HCT116 (cell line): Measurements from ENCODE around the gene TNRC6C. TPM values are rescaled to one million over a fixed set of nuclear protein-coding genes. Genes with fewer than 3 reads are reported as not detected.

ENCODE experiments used
- ATAC-seq: fragments of 200-7000 bp; cut with Tn5 transposase; 2 replicates; pipeline ENCODE4 v1.9.1; 2020; ENCODE audit warnings: mild to moderate bottlenecking, moderate library complexity
- BruUV-seq: library from RNA; stranded (reverse); fragments of 400-500 nt; replicated peaks from 2 replicates; lab custom pipeline; 2021; lab: Mats Ljungman, UMichigan
- CTCF ChIA-PET: fragments of 300-600 bp; sonication (Branson Sonifier 250); formaldehyde crosslinking; loops from one replicate; lab custom pipeline; 2021; ENCODE audit warnings: antibody characterized with exemption; lab: Charles Lee
- POLR2A ChIA-PET: fragments of 300-600, 350-600 bp; sonication (Branson Sonifier 250); formaldehyde crosslinking; loops from one replicate; lab custom pipeline; 2021; ENCODE audit warnings: antibody characterized with exemption; lab: Charles Lee
- RAD21 ChIA-PET, 2 experiments: fragments of 300-600 bp; sonication (Branson Sonifier 250); formaldehyde crosslinking; loops; one replicate each; lab custom pipeline; 2023; ENCODE audit warnings: low total read pairs in 2 of 2; ENCODE audit not compliant: uncharacterized antibody in 2 of 2, unreplicated experiment in 2 of 2, low non-redundant PET in 1 of 2; lab: Charles Lee
- DNase-seq: peaks from one replicate; pipeline ENCODE4 v3.0.0-alpha.2; 2010; ENCODE audit warnings: low read depth, low spot score
- H2AFZ ChIP-seq: fragments of 200-600 bp; shearing (Covaris generic), sonication (generic); 2 replicates; pipeline ENCODE4 v1.6.1; 2017; ENCODE audit warnings: low read depth, mixed run types, mixed read lengths, antibody characterized with exemption, low read length; ENCODE audit not compliant: poor library complexity, severe bottlenecking
- H3K27ac ChIP-seq: 2 replicates; pipeline ENCODE4 v1.5.1; 2012; ENCODE audit warnings: low read depth, low read length
- H3K27me3 ChIP-seq: fragments of 200-600 bp; sonication (generic); 2 replicates; pipeline ENCODE4 v1.6.1; 2016; ENCODE audit warnings: mixed run types, low read length, mixed read lengths; ENCODE audit not compliant: insufficient read depth
- H3K36me3 ChIP-seq, 2 experiments: fragments of 200-500 bp in 1 of 2; fragments of 200-600 bp in 1 of 2; sonication (Bioruptor generic) in 1 of 2; sonication (generic) in 1 of 2; 2 replicates each; pipeline versions ENCODE4 v1.5.1 to v1.6.1; 2014 to 2016; ENCODE audit warnings: low read length in 2 of 2, inconsistent platforms in 1 of 2, mixed read lengths in 1 of 2, mixed run types in 1 of 2; ENCODE audit not compliant: insufficient read depth in 2 of 2, control insufficient read depth in 1 of 2
- H3K4me1 ChIP-seq, 2 experiments: fragments of 200-600 bp in 1 of 2; sonication (generic) in 1 of 2; 2 replicates each; pipeline versions ENCODE4 v1.5.1 to v1.6.1; 2012 to 2017; ENCODE audit warnings: low read length in 2 of 2, inconsistent platforms in 1 of 2, mild to moderate bottlenecking in 1 of 2, mixed read lengths in 1 of 2, mixed run types in 1 of 2, moderate library complexity in 1 of 2; ENCODE audit not compliant: insufficient read depth in 2 of 2, control insufficient read depth in 1 of 2
- H3K4me2 ChIP-seq: fragments of 200-600 bp; sonication (generic); 2 replicates; pipeline ENCODE4 v1.6.1; 2017; ENCODE audit warnings: mixed run types, low read length, mixed read lengths
- H3K4me3 ChIP-seq, 2 experiments: fragments of 200-600 bp in 1 of 2; sonication (generic) in 1 of 2; replicated peaks in 1 of 2; 2 replicates each; pipeline ENCODE4 v1.5.1; 2011 to 2016; ENCODE audit warnings: low read length in 2 of 2, control low read depth in 1 of 2, low read depth in 1 of 2, mild to moderate bottlenecking in 1 of 2, mixed read lengths in 1 of 2, mixed run types in 1 of 2
- H3K79me2 ChIP-seq: fragments of 200-600 bp; sonication (generic); 2 replicates; pipeline ENCODE4 v1.6.1; 2017; ENCODE audit warnings: mild to moderate bottlenecking, mixed run types, low read length, moderate library complexity, mixed read lengths; ENCODE audit not compliant: insufficient read depth
- H3K9ac ChIP-seq: fragments of 200-600 bp; sonication (generic); 2 replicates; pipeline ENCODE4 v1.6.1; 2016; ENCODE audit warnings: low read length, mixed read lengths
- H3K9me2 ChIP-seq: fragments of 200-600 bp; sonication (generic), shearing (Covaris generic); 2 replicates; pipeline ENCODE4 v1.6.1; 2017; ENCODE audit warnings: mixed run types, mild to moderate bottlenecking, moderate library complexity; ENCODE audit not compliant: insufficient read depth
- H3K9me3 ChIP-seq, 2 experiments: fragments of 200-500 bp in 1 of 2; fragments of 200-600 bp in 1 of 2; sonication (Bioruptor generic) in 1 of 2; sonication (generic) in 1 of 2; 2 replicates each; pipeline ENCODE4 v1.6.1; 2014 to 2017; ENCODE audit warnings: low read length in 2 of 2, mixed read lengths in 2 of 2, inconsistent platforms in 1 of 2, low read depth in 1 of 2, mild to moderate bottlenecking in 1 of 2, mixed run types in 1 of 2, moderate library complexity in 1 of 2; ENCODE audit not compliant: control insufficient read depth in 1 of 2, insufficient read depth in 1 of 2
- H4K20me1 ChIP-seq: fragments of 200-600 bp; sonication (generic), shearing (Covaris generic); 2 replicates; pipeline ENCODE4 v1.6.1; 2017; ENCODE audit warnings: mixed run types, mild to moderate bottlenecking, moderate library complexity; ENCODE audit not compliant: insufficient read depth
- ATF3 ChIP-seq: IDR thresholded peaks from 2 replicates; pipeline ENCODE4 v1.6.1; 2012
- FOSL1 ChIP-seq: IDR thresholded peaks from 2 replicates; pipeline ENCODE4 v1.6.1; 2012; ENCODE audit warnings: low read depth
- ZNF274 ChIP-seq: fragments of 200-500 bp; sonication (Bioruptor generic); IDR thresholded peaks from 2 replicates; pipeline ENCODE4 v1.6.1; 2014; ENCODE audit warnings: mild to moderate bottlenecking, low read depth, low read length, inconsistent platforms
- intact Hi-C: fragments of 100-400 bp; cut with micrococcal nuclease; formaldehyde crosslinking; loops from 2 replicates; pipeline ENCODE4 v1.10.0; 2022
- total RNA-seq: library from RNA; stranded (reverse); gene quantifications from one replicate; pipeline ENCODE4 v1.2.1, GENCODE V29; 2021; ENCODE audit not compliant: unreplicated experiment
- TF ChIP-seq, protein P1 (sequence below): IDR thresholded peaks from 2 replicates; pipeline ENCODE4 v1.6.1; 2012; ENCODE audit warnings: low read depth

The TNRC6C gene
- total RNA-seq, 1 experiment from 2014 or later, result 23.4 TPM

- BruUV-seq, result no TSS peak
- CTCF ChIA-PET, result no interaction called here
These were observed 163.9 kb downstream of the TNRC6C start for GRCh38 chr17:78122216-78122930.

More at GRCh38 chr17:78122216-78122930, 163.9 kb downstream of the TNRC6C start:
- Histone ChIP-seq H2AFZ (no peak overlapping the region), H3K9ac (no peak overlapping the region), H3K36me3 (peaks cover 5 to 27% of the 10 kb centered on the region in 2 experiments; a peak in 3 of 4 replicates), H3K9me2 (no peaks in the 10 kb centered on the region), H3K27ac (no peak overlapping the region), H4K20me1 (no peaks in the 10 kb centered on the region), H3K9me3 (no peaks in the 10 kb centered on the region), H3K4me3 (no peak overlapping the region), H3K27me3 (no peaks in the 10 kb centered on the region), H3K4me2 (no peak overlapping the region), H3K4me1 (peaks cover 5 to 9% of the 10 kb centered on the region in 2 experiments; a peak in 3 of 4 replicates), H3K79me2 (peaks cover 12% of the 10 kb centered on the region; the same call in 1 of the 2 replicates)
- intact Hi-C loops, result no loop called here
- RAD21 ChIA-PET, result no interaction called here
- TF ChIP-seq, protein P1, sequence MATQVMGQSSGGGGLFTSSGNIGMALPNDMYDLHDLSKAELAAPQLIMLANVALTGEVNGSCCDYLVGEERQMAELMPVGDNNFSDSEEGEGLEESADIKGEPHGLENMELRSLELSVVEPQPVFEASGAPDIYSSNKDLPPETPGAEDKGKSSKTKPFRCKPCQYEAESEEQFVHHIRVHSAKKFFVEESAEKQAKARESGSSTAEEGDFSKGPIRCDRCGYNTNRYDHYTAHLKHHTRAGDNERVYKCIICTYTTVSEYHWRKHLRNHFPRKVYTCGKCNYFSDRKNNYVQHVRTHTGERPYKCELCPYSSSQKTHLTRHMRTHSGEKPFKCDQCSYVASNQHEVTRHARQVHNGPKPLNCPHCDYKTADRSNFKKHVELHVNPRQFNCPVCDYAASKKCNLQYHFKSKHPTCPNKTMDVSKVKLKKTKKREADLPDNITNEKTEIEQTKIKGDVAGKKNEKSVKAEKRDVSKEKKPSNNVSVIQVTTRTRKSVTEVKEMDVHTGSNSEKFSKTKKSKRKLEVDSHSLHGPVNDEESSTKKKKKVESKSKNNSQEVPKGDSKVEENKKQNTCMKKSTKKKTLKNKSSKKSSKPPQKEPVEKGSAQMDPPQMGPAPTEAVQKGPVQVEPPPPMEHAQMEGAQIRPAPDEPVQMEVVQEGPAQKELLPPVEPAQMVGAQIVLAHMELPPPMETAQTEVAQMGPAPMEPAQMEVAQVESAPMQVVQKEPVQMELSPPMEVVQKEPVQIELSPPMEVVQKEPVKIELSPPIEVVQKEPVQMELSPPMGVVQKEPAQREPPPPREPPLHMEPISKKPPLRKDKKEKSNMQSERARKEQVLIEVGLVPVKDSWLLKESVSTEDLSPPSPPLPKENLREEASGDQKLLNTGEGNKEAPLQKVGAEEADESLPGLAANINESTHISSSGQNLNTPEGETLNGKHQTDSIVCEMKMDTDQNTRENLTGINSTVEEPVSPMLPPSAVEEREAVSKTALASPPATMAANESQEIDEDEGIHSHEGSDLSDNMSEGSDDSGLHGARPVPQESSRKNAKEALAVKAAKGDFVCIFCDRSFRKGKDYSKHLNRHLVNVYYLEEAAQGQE, result no peak
- no peak for TF ChIP-seq FOSL1
- TF ChIP-seq ZNF274, result no peak
- no peak for TF ChIP-seq ATF3
- ATAC-seq (no peak), DNase-seq (no peak)
- POLR2A ChIA-PET, result no interaction called here
